BLaER1 treated with 17β-estradiol and CSF1 and Interleukin-3, amounts not matched to agents 10 nM and 100 nM (cell line): ENCODE data around the gene PID1.

Source experiments
- H3K27ac ChIP-seq, 11 experiments: shearing (Covaris generic); formaldehyde crosslinking; 2 replicates each; pipeline ENCODE4 v1.8.1; 2022
- H3K27me3 ChIP-seq, 11 experiments: shearing (Covaris generic); formaldehyde crosslinking; 2 replicates each; pipeline ENCODE4 v1.8.1; 2022
- H3K36me3 ChIP-seq, 11 experiments: shearing (Covaris generic); formaldehyde crosslinking; 2 replicates each; pipeline ENCODE4 v1.8.1; 2022
- H3K4me1 ChIP-seq, 10 experiments: shearing (Covaris generic); formaldehyde crosslinking; 2 replicates each; pipeline ENCODE4 v1.8.1; 2022
- H3K4me2 ChIP-seq, 11 experiments: shearing (Covaris generic); formaldehyde crosslinking; 2 replicates each; pipeline ENCODE4 v1.8.1; 2022
- H3K4me3 ChIP-seq, 10 experiments: shearing (Covaris generic); formaldehyde crosslinking; 2 replicates each; pipeline ENCODE4 v1.8.1; 2022
- H3K9ac ChIP-seq, 11 experiments: shearing (Covaris generic); formaldehyde crosslinking; 2 replicates each; pipeline ENCODE4 v1.8.1; 2022
- H3K9me3 ChIP-seq, 11 experiments: shearing (Covaris generic); formaldehyde crosslinking; replicated peaks in 1 of 11; 2 replicates each; pipeline ENCODE4 v1.8.1; 2022
- H4K20me1 ChIP-seq, 11 experiments: shearing (Covaris generic); formaldehyde crosslinking; 2 replicates each; pipeline ENCODE4 v1.8.1; 2022
- Cebpa-rat ChIP-seq, 11 experiments: shearing (Covaris generic); IDR thresholded peaks; 2 replicates each; pipeline ENCODE4 v1.8.1; 2022

The PID1 gene

GRCh38 chr2:229118336-229118735 is 152.8 kb downstream of the PID1 start:
- no peaks in the 10 kb centered on the region for H4K20me1 ChIP-seq
- H3K4me1 ChIP-seq = no peaks in the 10 kb centered on the region
- H3K27me3 ChIP-seq = no peaks in the 10 kb centered on the region
- TF ChIP-seq Cebpa-rat (IDR thresholded peaks at IDR 0.05) = no peak
- peaks cover 0 to 11% (median 2%) of the 10 kb centered on the region in 11 experiments; a peak in 15 of 22 replicates for H3K9me3 ChIP-seq
- no peak overlapping the region for H3K4me3 ChIP-seq
- H3K36me3 ChIP-seq = no peaks in the 10 kb centered on the region
- H3K4me2 ChIP-seq = no peak overlapping the region
- no peak overlapping the region for H3K9ac ChIP-seq
- H3K27ac ChIP-seq = no peak overlapping the region

GRCh38 chr2:229111744-229112143 is 159.3 kb downstream of the PID1 start:
- Histone ChIP-seq H3K9ac (no peak overlapping the region), H3K4me2 (no peak overlapping the region), H3K36me3 (no peaks in the 10 kb centered on the region), H3K27ac (no peak overlapping the region), H3K9me3 (0 out of 22 replicates have a peak, but pooled peaks cover 0 to 8% (median 0%) of the 10 kb centered on the region in 11 experiments), H3K27me3 (no peaks in the 10 kb centered on the region), H3K4me3 (no peak overlapping the region), H4K20me1 (no peaks in the 10 kb centered on the region), H3K4me1 (no peaks in the 10 kb centered on the region)
- no peak for TF ChIP-seq Cebpa-rat (IDR thresholded peaks at IDR 0.05)

- no peaks in the 10 kb centered on the region for H3K9me3 ChIP-seq
- H3K4me2 ChIP-seq = no peak overlapping the region
- peaks cover 0 to 10% (median 5%) of the 10 kb centered on the region in 10 experiments; a peak in 9 of 20 replicates for H3K4me1 ChIP-seq
- H4K20me1 ChIP-seq = no peaks in the 10 kb centered on the region
- no peaks in the 10 kb centered on the region for H3K36me3 ChIP-seq
- H3K4me3 ChIP-seq = no peak overlapping the region
- H3K9ac ChIP-seq = no peak overlapping the region
- H3K27ac ChIP-seq = no peak overlapping the region
- no peak for TF ChIP-seq Cebpa-rat (IDR thresholded peaks at IDR 0.05)
- no peaks in the 10 kb centered on the region for H3K27me3 ChIP-seq
Observed at GRCh38 chr2:229109195-229109594, 161.9 kb downstream of the PID1 start.

- H3K36me3 ChIP-seq = no peaks in the 10 kb centered on the region
- H3K4me1 ChIP-seq = peaks cover 0 to 10% (median 5%) of the 10 kb centered on the region in 10 experiments; a peak in 9 of 20 replicates
- TF ChIP-seq Cebpa-rat (IDR thresholded peaks at IDR 0.05) = no peak
- no peaks in the 10 kb centered on the region for H3K9me3 ChIP-seq
- H3K27ac ChIP-seq = no peak overlapping the region
- no peak overlapping the region for H3K9ac ChIP-seq
- no peak overlapping the region for H3K4me3 ChIP-seq
- H3K27me3 ChIP-seq = no peaks in the 10 kb centered on the region
- H4K20me1 ChIP-seq = no peaks in the 10 kb centered on the region
- no peak overlapping the region for H3K4me2 ChIP-seq
Observed at GRCh38 chr2:229107601-229108000, 163.5 kb downstream of the PID1 start.

- Histone ChIP-seq H3K36me3 (no peaks in the 10 kb centered on the region), H3K4me3 (no peak overlapping the region), H3K27me3 (no peaks in the 10 kb centered on the region), H3K9me3 (no peaks in the 10 kb centered on the region), H3K9ac (no peak overlapping the region), H3K4me2 (peak overlapping the region in 7 of 11 experiments; percentile 15 to 43 (median 21); a peak in 12 of 22 replicates), H4K20me1 (no peaks in the 10 kb centered on the region), H3K4me1 (peaks cover 0 to 10% (median 5%) of the 10 kb centered on the region in 10 experiments; a peak in 9 of 20 replicates), H3K27ac (no peak overlapping the region)
- no peak for TF ChIP-seq Cebpa-rat (IDR thresholded peaks at IDR 0.05)
Observed at GRCh38 chr2:229104974-229105387, 166.1 kb downstream of the PID1 start.

- Histone ChIP-seq H3K4me1 (peaks cover 0 to 10% (median 5%) of the 10 kb centered on the region in 10 experiments; a peak in 9 of 20 replicates), H3K4me3 (no peak overlapping the region), H3K4me2 (no peak overlapping the region), H3K9ac (no peak overlapping the region), H3K9me3 (no peaks in the 10 kb centered on the region), H3K27ac (no peak overlapping the region), H3K36me3 (no peaks in the 10 kb centered on the region), H3K27me3 (no peaks in the 10 kb centered on the region), H4K20me1 (no peaks in the 10 kb centered on the region)
- TF ChIP-seq Cebpa-rat (IDR thresholded peaks at IDR 0.05) = no peak
Observed at GRCh38 chr2:229104025-229104424, 167.1 kb downstream of the PID1 start.

GRCh38 chr2:229101314-229101713 is 169.8 kb downstream of the PID1 start:
- Histone ChIP-seq H3K4me2 (no peak overlapping the region), H4K20me1 (no peaks in the 10 kb centered on the region), H3K36me3 (no peaks in the 10 kb centered on the region), H3K9me3 (no peaks in the 10 kb centered on the region), H3K4me3 (no peak overlapping the region), H3K27me3 (no peaks in the 10 kb centered on the region), H3K9ac (no peak overlapping the region), H3K27ac (no peak overlapping the region), H3K4me1 (peaks cover 0 to 10% (median 5%) of the 10 kb centered on the region in 10 experiments; a peak in 9 of 20 replicates)
- no peak for TF ChIP-seq Cebpa-rat (IDR thresholded peaks at IDR 0.05)

- no peaks in the 10 kb centered on the region for H4K20me1 ChIP-seq
- no peaks in the 10 kb centered on the region for H3K4me1 ChIP-seq
- no peaks in the 10 kb centered on the region for H3K36me3 ChIP-seq
- H3K27me3 ChIP-seq = no peaks in the 10 kb centered on the region
- no peak overlapping the region for H3K4me2 ChIP-seq
- H3K27ac ChIP-seq = no peak overlapping the region
- H3K9me3 ChIP-seq = no peaks in the 10 kb centered on the region
- no peak overlapping the region for H3K9ac ChIP-seq
- no peak overlapping the region for H3K4me3 ChIP-seq
- no peak for TF ChIP-seq Cebpa-rat (IDR thresholded peaks at IDR 0.05)
Observed at GRCh38 chr2:229099231-229099630, 171.9 kb downstream of the PID1 start.

- Histone ChIP-seq H3K36me3 (no peaks in the 10 kb centered on the region), H3K9ac (no peak overlapping the region), H3K4me1 (no peaks in the 10 kb centered on the region), H4K20me1 (no peaks in the 10 kb centered on the region), H3K9me3 (no peaks in the 10 kb centered on the region), H3K27ac (no peak overlapping the region), H3K4me2 (no peak overlapping the region), H3K4me3 (no peak overlapping the region), H3K27me3 (no peaks in the 10 kb centered on the region)
- TF ChIP-seq Cebpa-rat (IDR thresholded peaks at IDR 0.05) = no peak
Observed at GRCh38 chr2:229098801-229099200, 172.3 kb downstream of the PID1 start.

- TF ChIP-seq Cebpa-rat (IDR thresholded peaks at IDR 0.05) = no peak
- no peaks in the 10 kb centered on the region for H4K20me1 ChIP-seq
- H3K9me3 ChIP-seq = 0 out of 22 replicates have a peak, but pooled peaks cover 0 to 5% (median 0%) of the 10 kb centered on the region in 11 experiments
- H3K4me3 ChIP-seq = no peak overlapping the region
- H3K4me1 ChIP-seq = no peaks in the 10 kb centered on the region
- H3K36me3 ChIP-seq = no peaks in the 10 kb centered on the region
- H3K27me3 ChIP-seq = no peaks in the 10 kb centered on the region
- H3K9ac ChIP-seq = no peak overlapping the region
- H3K27ac ChIP-seq = no peak overlapping the region
- H3K4me2 ChIP-seq = no peak overlapping the region
Observed at GRCh38 chr2:229096409-229097066, 174.5 kb downstream of the PID1 start.
